ENCODE results near the gene IFT57.
"Not testable (repeated sequence)": the region's sequence is repeated elsewhere in the genome, so short reads cannot be mapped to it uniquely, and the experiment has no call there.

Gene IFT57

GRCh38 chr3:108221911-108222852 is at the start of gene IFT57:
Gene IFT57 (minus strand): TSS chr3:108222424. CDS start chr3:108222322, 102 bp downstream.
- peak; percentile 93 to 94 for DNase-seq

- no peak for DNase-seq
Observed at GRCh38 chr3:108271626-108272025, 49.4 kb upstream of the IFT57 start.

GRCh38 chr3:108268235-108268634 is 46.0 kb upstream of the IFT57 start:
- not testable (repeated sequence) for DNase-seq

GRCh38 chr3:108264534-108265298 is 42.5 kb upstream of the IFT57 start:
- DNase-seq = not testable (repeated sequence)

- DNase-seq = no peak
Observed at GRCh38 chr3:108255131-108255530, 32.9 kb upstream of the IFT57 start.

- DNase-seq = no peak
Observed at GRCh38 chr3:108251844-108252243, 29.6 kb upstream of the IFT57 start.

GRCh38 chr3:108251265-108251664 is 29.0 kb upstream of the IFT57 start:
- no peak for DNase-seq

- no peak for DNase-seq
Observed at GRCh38 chr3:108250626-108251025, 28.4 kb upstream of the IFT57 start.

GRCh38 chr3:108243243-108243642 is 21.0 kb upstream of the IFT57 start:
- DNase-seq = no peak

- DNase-seq = no peak
Observed at GRCh38 chr3:108242776-108243175, 20.6 kb upstream of the IFT57 start.

GRCh38 chr3:108241721-108242120 is 19.5 kb upstream of the IFT57 start:
- DNase-seq = no peak

GRCh38 chr3:108241146-108241545 is 18.9 kb upstream of the IFT57 start:
- DNase-seq = no peak

- DNase-seq = no peak
Observed at GRCh38 chr3:108239082-108239481, 16.9 kb upstream of the IFT57 start.

- no peak for DNase-seq
Observed at GRCh38 chr3:108235290-108235689, 13.1 kb upstream of the IFT57 start.

- DNase-seq = no peak
Observed at GRCh38 chr3:108234387-108234957, 12.2 kb upstream of the IFT57 start.

GRCh38 chr3:108228286-108228685 is 6.1 kb upstream of the IFT57 start:
- no peak for DNase-seq

GRCh38 chr3:108227131-108227530 is 4.9 kb upstream of the IFT57 start:
- no peak for DNase-seq

- no peak for DNase-seq
Observed at GRCh38 chr3:108225221-108225620, 3.0 kb upstream of the IFT57 start.

- DNase-seq = no peak
Observed at GRCh38 chr3:108223928-108224327, 1.7 kb upstream of the IFT57 start.

- DNase-seq = no peak
Observed at GRCh38 chr3:108222853-108223565, 785 bp upstream of the IFT57 start.

GRCh38 chr3:108221393-108221792 is 831 bp downstream of the IFT57 start:
- DNase-seq = no peak

GRCh38 chr3:108219336-108219735 is 2.9 kb downstream of the IFT57 start:
- DNase-seq = no peak

- no peak for DNase-seq
Observed at GRCh38 chr3:108218811-108219210, 3.4 kb downstream of the IFT57 start.
